GOT3 (cell line): ENCODE results near the gene OPCML.

Experiments
- DNase-seq: peaks from one replicate; lab custom pipeline; 2025; ENCODE audit warnings: mixed read lengths; lab: John Stamatoyannopoulos, UW

The OPCML gene

DNA sequence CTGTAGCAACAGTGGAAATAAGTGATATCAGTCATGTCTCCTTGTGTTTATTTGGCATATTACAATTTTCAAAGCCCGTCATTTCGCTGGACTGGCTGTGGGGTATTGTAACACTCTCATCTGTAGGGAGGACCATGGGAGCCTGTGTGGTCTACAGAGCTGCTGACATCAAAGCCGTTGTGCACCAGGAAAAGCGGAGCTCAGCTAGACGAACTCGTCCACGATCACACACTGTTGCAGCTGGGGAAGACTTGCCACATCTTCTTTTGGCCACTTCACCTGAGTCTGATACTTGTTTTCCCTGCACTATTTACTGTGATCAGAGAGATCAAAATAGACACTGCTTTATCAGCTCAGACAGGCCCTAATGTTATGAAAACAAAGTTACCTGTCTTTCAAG, 741.3 kb downstream of the OPCML start:
- no peak for DNase-seq

DNA sequence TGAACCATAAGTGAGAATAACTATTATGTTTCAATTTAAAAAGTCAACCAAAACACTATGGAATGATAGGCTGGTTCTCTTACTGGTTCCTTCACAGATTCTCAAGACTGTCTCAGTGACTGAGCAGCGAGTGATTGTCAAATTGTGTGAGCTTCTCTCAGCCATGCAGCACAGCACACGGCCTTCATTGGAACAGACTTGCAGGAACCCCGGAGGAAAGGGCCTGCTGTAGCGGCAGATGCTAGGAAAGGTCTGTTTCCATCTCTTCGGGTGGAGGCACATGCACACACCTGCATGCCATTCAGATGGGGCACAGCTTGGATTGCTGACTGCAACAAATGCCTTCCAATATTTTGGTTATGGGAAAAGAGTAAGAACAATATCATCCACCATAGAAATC, 741.8 kb downstream of the OPCML start:
- DNase-seq = no peak

DNA sequence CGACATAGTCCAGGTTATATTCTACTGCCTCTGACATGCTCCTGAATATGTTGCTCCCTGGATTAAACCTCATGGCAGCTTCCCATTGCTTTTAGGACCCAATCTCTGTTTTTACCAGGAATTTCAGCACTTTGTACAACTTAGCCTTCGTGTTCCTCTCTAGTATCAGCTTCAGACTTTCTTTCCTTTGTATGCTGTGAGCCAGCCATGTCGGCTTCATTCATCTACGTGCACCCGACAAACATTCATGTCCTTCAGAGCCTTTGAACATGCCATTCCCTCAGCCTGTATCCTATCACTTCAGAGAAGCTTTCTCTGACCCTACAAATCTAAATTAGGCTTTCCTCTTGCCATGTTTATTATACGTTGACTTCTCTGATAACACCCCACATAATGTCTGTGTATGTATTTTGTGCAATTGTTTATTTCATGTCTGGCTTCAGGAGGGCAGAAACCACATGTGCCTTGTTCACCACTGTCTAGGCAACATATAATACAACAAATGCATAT, 743.4 kb downstream of the OPCML start:
- DNase-seq = no peak

DNA sequence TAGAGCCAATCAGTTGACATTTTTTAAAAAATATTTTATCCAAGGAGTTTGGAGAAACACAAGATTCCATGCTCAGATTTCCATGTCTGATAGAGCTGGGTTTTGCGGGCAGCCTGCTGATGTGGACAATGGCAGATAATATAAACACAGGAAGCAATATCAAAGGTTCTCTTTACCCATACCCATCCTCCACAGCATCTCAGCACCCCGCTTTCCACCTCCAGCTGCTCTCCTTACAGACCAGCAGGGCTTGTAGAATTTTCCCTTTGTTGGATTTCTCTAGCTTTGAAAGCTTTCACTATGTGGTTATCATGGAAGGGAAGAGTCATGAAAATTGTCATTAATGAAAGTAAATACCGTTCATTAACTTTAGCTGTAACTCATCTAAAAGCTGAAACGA, 746.4 kb downstream of the OPCML start:
- DNase-seq = no peak

DNA sequence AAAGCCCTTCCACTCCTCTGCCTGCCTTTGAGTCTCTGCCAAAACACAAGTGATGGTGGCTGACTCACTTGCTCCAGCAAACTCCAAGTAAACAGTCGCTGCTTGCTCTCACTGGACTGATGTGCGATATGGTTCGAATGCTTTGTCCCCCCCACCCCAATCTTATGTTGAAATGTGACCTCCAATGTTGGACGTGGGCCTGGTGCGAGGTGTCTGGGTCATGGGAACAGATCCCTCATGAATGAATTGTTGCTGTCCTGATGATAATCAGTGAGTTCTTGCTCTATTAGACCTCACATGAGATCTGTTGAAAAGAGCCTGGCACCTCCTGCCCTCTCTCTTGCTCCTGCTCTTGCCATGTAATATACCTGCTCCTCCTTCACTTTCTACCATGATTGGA, 747.9 kb downstream of the OPCML start:
- no peak for DNase-seq

DNA sequence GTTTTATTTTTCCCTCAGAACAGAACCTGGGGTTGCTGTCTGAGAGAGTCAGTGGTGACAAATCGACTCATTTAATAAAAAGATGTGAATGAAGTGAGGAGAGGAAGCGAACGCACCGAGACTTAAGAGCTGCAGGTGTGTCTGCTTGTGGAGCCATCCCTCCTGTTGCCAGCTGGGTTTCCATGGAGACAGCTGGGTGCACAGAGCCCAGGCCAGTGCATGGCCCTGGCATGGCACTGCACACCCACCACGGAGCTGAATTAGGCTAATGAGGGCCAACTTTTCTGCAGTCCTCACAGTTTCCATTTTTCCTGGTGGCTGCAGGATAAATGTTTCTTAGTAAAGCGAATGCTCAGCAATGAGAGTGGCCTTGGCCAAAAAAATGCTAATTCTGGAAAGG, 750.2 kb downstream of the OPCML start:
- no peak for DNase-seq

DNA sequence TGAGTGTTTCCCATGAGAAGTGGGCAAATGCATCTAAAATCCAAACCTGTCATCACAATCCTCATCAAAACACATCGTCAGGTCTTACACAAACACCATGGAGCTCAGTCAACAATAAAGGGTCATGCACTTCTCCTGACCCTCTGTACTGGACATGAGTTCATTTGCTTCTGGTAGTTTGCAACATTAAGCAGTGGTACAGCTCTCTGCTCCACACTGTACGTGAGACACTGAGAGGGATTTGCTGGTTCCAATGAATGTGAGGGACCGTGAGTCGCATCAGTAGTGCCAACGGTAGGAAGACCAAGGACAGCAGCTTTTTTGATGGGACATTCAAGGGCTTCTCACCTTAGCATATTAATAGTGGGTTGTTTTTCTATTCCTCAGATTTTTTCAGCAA, 752.3 kb downstream of the OPCML start:
- no peak for DNase-seq

DNA sequence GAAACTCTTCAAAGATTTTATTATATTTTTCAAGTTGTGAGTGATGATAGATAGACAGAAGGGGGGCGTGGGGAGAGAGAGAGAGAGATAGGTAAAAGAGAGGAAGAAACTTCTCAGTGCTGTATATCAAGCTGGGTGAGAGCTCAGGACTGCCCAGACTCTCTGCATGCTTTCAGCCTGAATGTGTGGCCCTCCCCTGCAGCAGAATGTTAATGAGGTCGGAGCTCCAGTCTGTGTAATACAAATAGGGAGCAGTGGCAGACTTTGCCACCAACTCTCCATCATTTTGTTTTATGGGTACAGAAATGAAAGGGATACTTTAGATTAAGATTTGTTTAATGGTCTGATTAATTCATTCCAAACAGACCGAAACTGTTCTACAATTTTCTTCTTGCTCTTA, 752.8 kb downstream of the OPCML start:
- no peak for DNase-seq

DNA sequence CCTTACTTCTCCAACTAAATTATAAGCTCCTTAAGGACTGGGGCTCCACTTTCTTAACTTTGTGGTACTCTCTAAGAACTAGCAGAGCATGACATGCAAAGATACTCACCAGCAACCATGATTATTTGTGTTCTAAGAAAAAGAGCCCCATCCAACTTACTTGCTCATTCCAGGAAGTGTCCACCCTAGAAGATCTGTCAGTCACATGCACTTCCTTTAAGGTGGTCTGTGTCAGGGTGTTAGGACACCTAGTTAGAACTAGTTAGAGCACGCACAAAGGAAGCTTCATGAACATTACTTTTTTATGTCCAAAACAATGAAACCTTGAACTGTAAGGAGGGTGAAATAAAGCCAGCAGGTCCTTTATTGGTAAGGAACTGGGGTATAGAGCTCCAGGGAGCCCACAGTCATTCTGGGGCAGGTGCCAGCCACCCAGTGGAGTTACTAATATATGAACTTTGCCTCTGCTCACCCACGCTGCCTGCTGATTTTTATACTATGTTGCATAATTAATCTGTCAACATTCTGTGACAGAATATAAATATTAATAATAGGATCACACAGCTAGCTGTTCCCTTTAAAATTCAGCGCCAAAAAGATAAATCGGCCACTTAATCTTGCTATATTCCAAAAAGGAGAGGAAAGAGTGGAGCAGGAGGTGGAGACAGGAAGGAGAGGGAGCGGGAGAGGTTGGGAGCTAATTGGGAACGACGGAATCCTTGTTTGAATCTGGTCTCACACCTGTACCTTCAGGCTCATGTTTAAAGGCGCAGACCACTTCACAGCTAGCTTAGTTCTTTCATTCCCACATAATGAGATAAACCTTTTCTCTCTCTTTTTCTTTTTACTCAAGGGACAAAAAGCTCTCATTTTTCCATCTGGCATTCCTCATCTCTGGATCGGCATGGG, 755.0 kb downstream of the OPCML start:
- DNase-seq = no peak

DNA sequence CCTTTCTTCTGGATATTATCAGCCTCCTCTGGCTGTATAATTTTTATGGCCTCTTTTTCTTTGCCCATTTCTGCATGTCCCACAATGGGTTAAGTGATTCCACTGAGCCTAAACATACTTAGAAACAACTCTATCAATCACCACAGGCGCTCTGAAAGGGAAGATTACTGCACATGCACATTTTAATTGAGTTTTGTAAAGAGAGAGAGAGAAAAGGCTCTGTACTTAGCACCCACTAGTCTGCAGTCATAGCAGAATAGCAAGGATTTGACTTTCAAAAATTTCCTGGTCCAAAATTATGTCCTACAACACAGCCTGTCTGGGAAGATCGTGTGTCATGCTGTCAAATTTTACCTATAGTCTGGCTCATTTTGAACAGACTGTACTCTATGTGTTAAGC, 758.5 kb downstream of the OPCML start:
- DNase-seq = no peak

DNA sequence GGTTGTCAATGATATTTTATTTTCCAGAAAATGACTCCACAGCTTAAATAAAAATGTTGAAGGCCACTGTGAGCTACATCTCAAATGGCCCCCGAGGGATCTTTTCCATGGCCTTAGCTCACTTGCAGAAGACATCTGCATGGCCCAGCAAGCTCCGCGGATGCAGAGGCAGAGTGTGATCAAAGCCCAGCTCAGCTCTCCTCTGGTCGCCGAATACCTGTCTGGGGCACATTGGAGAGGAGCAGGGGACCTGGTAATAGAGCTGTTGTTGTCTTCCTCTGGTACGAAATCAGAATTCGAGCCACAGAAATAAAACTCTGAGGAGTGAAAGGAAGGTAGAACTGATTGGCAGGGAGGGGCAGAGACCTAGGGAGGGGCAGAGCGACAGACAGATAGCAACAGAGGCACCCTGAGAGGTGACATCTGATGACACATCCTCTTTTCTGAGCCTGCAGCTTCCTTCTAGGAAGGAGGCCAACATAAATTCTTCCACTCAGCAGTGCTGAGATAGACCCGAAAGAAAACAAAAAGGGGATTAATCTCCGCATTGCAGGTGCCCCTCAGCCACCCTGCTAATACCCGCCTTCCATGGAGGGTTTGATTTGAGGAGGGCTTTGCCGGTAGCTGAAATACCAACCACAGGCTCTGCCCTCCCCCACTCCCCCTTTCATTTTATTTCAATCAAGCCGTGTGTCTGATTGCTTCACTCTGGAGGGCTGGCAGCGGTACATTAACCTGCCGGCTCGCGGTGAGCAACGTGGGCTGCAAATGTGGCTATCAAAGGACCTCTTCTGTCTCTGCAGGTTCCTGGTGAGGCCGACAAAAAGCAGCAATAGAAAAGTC, 759.4 kb downstream of the OPCML start:
- no peak for DNase-seq

DNA sequence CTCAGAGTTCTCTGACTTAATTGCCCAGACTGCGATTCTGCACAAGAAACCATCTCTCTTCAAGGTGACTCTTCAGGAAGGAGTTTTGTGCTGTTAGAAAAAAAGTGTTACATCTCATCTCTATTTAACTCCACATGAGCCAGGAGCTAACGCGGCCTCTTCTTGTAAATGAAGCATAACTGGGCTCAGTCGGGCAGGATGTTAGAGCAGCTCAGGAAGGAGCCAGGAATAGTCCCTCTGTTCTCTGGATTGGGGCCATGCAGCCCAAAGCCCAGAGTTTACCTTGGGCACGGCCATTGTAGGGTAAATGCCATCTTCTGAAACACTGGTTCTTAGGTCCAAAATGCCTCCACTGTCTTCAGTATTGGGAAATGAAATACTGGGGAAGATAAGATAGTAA, 760.6 kb downstream of the OPCML start:
- no peak for DNase-seq

DNA sequence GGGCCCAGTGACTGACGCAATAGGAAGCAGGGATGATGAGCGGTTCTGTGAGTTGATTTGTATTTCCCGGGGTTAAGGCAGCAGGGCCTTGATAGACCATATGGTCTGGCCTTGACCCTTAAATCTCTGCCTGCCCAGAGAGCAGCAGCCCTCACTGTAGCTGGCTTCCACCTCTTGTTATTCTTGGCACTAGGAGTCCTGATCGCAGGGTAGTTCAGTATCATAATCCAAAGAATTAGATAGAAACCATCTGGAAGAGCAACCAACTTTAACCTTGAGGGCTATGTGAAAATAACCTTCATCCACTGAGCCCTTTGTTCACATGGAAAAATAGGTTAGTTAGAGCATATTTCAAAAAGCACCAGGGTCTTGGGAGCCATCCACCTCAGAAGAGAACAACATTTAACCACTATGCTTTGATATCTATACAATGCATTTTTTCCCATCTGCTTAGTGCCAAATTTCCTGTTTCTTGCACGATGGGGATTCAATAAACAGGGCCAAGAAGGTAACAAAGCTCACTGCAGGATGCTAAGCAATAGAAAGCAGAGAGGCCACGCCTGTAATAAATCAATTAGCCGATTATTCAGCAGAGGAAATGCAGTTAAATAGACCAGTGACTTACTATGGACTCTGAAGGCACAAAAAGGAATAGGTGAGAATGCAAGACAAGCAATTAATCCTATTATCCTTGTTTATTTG, 761.3 kb downstream of the OPCML start:
- no peak for DNase-seq

DNA sequence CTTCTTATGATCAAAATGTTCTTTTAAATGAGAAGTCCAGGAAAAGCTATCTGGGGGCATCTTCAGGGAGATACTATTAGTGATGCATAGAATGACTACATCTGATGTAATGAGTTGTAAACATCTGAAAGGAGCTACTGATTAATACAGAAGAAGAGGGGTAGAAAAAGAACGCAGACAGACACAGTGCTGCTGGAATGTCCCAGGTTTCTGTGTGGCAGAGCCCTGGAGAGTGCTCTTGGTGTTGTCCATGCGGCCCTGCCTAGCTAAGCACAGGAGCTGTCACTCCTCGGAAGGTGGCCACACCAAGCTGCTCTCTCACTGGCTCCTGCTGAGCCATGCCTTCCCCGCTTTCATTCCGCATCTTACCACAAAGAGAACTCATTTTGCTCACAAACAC, 768.8 kb downstream of the OPCML start:
- no peak for DNase-seq

DNA sequence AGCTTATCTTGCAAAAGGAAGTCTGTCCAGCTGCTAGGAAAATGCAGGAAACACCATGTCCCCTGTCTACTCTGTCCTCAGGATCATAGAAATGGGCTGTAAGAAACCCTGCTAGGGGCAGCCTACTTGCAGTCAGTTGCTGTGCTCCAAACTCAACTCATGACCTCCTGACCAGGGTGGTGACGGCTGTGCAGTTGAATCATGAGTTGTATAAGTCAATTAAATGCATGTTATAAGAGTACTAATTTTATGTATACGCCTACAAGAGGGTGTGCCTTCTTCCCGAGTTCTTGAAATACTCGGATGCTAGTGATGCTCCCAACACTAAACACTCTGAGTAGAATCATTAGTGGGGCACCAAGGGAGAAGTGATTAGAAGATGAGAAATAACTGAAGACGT, 776.4 kb downstream of the OPCML start:
- no peak for DNase-seq

DNA sequence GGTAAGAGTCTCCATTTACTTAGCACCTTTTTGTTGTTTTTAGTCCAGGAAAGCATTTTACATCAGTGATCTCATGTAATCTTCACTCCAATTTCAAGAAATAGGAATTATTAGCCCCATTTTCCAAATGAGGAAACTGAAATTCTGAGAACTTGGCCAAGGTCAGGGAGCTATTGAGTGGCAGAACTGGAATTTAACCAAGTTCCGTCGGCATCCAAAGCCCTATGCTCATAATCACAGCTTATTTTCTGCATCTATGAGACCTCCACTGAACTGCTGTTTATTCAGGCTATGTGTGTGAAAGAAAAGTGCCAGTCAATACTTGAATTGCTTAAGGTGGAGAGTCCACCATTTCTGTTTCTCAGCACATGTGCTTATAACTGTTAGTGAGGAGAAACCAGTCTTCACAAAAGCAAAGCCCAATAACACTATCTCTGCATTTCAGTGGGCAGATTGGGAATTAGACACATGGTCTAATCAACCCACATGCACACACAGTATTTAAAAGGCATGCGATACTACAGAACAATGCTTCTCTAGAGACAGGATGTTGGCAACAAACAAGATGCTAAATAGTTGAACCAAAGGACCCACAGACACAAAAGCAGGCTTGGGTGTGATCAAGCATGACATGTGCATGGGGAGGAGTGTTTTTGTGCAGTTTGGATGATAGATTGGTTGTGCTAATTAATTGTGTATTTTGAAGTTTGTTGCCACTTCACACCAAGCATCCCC, 780.6 kb downstream of the OPCML start:
- no peak for DNase-seq

DNA sequence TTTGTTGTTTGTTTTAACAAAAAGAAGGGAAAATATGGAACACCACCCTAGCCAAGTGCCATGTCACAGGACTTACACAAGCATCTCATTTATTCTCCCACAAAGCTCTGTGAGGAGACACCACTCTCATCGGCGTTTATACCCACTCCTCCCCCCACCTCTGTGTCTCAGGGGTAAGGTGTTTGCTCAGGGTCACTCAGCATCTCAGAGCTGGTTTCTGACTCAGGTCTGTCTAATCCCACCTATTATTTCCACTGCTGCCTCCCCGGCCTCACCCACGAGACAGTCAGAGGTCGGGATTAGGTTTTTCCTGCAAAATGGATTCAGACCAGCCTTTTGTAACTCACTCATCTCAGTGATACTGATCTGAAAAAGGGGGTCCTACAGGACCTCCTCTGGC, 786.0 kb downstream of the OPCML start:
- DNase-seq = no peak

DNA sequence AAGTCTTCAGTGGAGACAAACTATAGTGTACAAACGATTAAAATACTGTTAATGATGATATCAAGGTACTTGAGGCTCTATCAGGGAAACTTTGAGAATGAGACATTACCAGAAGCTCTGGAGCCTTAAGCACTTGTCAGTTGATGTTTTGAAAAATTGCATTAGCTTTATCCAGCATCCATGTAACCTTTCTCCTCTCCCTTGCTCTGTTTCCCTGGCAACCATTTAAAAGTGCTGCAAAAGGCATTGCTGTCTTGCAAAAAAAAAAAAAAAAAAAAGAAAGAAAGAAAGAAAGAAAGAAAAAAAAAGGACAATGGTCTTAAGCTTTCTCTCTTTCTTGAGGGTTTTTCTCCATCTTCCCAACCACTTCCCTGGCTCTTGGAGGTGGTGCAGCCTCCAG, 787.0 kb downstream of the OPCML start:
- no peak for DNase-seq

DNA sequence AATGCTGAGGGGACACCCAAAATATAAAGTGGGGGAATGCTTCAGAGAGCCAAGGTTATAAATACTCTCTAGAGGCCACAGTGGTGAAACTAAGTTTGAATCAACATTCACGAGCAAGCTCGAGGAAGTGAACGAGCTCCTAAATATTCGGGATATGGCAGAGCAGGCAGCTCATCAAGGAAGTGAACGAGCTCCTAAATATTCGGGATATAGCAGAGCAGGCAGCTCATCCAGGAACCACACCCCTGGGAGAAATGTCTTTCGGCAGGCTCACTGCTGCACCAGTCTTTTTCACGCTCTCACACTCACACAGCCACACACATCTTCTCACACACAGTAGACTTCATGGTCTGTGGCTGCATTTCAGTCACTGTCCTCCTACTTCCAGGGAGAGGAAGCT, 787.5 kb downstream of the OPCML start:
- DNase-seq = no peak

DNA sequence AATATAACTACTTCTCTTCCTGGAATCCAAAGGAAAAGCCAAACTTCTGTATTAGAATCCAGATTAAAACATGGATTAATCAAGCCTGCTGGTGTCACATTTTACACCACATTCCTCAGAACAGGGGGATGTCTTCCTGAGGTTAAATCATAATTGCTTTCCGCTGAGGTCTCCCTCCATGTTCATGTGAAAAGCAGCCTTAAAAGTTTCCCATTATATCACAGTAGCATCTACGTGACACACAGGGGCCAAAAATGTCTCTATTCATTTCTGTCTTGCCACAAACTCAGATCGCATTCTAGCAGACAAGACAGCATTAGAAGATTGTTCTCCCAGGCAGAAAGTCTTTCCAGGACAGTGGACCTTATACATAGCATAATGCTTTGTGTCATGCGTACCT, 788.7 kb downstream of the OPCML start:
- no peak for DNase-seq

DNA sequence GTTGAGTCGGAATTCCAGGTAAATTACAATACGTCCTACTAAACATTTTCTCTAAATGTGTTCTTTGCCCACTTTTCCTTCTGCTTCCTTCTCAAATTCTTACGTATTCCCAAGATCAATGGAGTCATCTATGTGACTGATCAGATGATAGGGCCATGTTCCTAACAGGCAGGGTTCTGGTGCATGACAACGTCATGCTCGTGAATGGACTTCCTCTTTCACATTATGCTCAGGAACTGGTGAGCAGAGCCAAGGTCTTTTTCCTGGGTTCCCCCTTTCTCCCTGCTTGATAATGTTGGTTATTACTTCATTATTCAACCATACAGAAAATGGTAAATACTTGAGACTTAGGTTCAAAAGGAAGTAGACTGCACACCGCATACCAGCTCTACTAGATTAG, 789.4 kb downstream of the OPCML start:
- DNase-seq = no peak

DNA sequence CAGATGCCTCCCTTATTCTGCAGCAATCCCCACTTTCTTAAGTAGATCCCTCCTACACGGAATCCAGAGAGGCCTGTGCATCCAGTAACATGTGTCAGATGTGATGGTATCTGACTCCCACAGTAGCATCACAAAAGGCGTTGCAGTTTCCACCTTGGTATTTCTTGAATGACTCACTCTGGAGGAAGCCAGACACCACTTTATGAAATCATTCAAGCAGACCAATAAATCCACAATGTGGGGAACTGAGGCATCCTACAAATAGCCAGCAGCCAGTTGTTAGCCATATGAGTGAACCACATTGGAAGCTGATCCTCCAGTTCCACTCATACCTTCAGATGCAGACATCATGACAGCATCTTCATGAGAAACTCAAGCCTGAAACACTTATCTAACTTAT, 798.1 kb downstream of the OPCML start:
- no peak for DNase-seq
